Urothelium cell line (cell line): Measurements from ENCODE around the gene PRKAR1B.

Experiments
- DNase-seq: peaks from one replicate; pipeline ENCODE4 v3.0.0; 2011; ENCODE audit warnings: low spot score, mixed read lengths
- FAIRE-seq: peaks from 2 replicates; lab custom pipeline; 2011; peaks lifted over from hg19 to GRCh38; lab: Jason Lieb, UNC

The PRKAR1B gene

DNA sequence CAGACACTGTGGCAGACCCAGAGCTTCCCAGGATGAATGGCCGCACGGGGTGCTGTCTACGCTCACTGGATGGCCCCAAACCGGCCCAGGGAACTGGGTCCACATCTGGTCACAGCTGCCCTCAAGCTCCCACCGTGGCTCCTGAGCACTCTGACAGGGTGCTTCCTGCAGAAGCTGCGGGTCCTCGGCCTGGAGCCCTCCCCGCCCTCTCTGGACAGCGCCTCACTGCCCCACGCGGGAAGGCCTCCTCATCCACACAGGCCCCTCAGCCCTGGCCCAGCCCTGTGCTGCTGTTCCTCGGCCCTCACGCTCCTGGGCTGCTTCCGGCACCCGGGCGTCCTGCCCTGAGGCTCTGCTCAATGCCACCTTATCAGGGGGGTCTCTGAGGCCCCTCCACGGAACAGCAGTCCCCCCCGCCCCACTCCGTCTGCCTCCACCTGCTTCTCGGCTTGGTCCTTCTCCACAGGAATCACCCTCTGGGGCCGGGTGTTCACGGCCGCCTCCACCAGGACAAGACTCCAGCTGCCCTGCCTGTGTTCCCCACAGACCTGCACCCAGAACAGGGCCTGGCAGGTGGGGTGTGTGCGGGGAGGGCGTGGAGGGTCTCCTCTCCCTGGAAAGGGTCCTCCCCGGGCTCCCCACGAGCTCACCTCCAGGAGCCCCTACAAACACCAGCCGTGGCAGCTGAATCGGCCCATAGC, 132.0 kb downstream of the PRKAR1B start:
- DNase-seq (no peak), FAIRE-seq (no peak)

DNA sequence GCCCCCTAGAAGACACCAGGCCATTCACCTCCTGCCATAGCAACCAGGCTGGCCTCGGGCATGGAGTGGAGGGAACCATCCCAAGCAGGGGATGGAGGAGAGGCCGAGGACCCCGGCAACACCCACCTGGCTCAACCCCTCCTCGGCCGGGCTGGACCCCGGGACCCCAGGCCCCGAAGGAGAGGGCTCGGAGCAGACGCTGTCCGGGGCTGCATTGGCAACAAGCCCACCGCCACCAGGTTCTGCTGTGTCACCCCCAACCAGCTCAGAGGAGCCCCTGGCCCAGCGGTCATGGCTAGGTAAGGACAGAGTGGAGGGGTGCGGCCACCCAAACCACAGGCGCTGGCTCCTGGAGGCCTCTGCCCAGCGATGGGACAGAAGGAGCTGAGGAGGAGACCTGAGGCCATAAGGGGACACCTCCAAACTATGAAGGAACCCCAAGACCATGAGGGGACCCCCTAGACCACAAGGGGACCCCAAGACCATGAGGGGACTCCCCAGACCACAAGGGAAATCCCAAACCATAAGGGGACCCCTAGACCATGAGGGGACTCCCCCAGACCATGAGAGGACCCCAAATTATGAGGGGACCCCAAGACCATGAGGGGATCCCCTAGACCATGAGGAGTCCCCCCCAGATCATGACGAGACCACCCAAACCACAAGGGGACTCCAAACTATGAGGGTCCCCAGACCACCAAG, 132.7 kb downstream of the PRKAR1B start:
- FAIRE-seq (no peak), DNase-seq (no peak)

DNA sequence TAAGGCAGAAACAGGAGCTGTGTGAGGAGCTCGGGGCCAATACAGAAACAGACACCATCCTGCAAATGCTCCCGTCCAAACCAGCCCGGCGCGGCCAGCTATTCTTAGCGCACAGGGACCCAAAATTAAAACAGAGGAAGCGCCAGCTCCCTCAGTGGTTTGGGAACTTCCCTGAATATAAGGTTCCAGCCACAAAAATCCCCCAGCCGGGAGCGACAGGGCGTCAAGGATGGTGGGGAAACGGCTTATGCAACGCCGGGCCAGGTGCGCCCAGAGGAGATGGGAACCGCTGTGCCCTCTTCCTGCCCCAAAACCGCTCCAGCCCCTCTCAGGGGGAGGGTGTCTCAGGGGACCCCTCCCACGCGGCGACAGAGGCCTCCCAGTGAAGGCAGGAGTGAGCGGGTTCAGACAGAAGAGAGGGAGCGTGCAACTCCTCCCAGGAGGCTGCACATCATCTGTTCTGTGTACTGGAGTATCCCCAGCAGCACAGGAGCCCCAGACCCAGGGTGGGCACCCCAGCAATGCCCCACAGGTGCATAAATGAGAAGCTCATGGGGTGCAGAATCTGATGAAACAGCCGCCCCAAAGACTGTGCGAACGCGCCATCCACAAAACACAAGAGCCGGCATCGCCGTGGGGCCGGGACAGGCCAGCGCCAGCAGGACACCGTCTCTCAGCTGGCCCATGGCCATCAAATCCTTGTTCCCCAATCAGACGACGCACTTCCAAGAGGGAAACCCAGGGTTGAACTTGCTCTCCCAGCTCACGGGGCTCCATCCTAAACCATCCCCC, 133.6 kb downstream of the PRKAR1B start:
- no peak for FAIRE-seq
- DNase-seq = no peak

DNA sequence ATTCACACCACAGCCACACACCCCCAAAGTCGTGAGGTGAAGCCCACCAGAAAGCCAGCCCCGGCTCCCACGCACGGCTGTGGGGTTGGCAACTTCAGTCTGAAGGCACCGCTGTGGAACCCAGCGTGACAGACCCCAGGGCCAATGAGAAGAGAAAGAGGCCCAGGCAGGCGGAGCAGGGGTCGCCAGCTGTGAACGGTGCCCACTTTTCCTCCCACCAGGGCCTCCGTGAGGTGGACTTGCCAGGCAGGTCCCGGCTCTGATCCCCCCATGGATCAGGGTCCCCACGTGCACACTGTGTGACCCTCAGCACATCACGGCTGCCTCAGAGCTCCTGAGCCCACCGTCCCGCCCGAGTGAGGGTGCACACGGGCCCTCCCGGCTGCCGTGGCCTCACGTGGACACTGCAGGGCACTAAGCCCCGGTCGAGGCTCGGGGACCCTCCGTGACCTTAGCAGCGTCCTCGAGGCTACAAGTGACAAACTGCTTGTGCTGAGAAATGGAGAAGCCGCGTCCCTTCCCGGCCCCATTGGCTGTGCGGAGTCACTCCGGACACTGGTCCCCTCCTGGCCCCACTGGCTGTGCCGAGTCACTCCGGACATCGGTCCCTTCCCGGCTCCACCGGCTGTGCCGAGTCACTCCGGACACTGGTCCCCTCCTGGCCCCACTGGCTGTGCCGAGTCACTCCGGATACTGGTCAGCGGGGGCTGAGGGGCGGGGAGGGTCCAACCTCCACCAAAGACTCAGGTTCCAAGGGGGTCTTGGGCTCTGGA, 135.0 kb downstream of the PRKAR1B start:
- DNase-seq (no peak), FAIRE-seq (peak; percentile 5)

DNA sequence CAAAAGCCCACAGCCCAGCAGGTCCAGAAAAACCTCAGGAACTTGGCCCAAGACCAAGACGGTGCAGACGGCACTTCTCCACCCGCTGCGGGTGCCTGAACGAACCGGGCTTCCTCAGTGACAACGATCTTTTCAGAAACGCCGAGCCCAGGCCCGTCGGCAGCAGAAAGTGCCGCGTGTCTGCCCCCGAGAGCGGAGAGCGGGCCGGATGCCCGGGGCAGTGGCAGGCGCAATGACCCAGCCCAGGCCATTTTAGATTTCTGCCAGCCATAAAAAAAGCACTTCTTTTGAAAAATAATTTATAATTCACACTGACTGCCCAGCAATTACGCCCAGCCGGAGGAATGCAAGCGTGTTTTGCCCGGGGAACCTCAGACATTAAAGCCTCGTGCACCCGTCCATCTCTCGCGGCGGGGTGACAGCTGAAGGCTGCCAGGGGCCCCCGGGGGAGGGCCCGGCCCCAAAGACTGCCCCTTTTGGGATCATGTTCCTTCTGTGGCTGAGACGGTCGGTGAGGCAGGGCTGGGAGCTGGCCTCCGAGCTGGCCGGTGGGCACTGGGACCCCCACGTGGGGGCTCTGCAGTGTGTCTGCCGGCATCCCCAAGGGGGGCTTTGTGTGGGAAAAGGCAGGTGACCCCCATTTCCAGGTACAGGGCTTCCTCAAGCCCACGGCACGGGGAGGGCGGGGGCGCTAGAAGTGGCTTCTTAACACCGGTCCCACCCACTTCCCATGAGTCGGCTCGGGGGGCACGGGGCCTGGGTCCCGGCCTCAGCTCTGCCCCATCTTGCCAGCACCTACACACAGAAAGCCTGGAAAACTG, 136.1 kb downstream of the PRKAR1B start:
- DNase-seq (peak; percentile 38), FAIRE-seq (no peak)

DNA sequence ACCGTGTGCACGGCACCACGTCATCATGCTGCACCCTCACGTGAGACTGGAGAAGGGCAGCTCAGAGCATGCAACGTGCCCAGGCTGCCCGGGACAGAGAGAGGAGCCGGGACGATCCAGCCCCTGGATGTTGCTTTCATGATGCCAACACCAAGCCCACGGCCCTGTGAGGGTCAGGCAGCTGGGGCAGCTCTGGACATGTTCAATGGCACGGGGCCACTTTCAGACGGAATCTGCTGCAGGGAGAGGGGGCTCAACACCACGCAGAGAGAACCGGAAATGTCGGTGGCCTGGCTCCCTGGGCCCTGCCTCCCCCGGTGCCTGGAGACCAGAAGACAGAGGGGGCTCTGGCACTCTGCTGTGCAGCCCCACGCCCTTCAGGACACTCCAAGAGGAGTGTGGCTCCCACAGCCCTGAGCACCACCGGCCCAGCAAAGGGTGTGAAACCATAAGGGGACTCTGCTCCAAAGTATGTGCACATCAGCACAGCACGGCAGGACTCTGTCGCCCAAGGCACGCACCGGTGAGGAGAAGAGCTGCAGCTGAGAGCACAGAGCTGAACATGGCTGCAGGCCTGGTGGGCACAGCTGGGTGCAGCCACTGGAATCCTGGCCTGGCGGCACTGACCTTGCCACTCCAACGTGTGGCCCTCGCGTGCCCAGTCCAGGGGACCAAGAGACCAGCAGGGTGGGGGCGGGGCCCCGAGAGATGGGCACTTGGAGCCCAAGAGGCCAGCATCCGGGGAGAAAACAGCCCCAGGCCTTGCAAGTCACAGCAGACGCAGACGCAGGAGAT, 137.1 kb downstream of the PRKAR1B start:
- no peak for DNase-seq
- FAIRE-seq = no peak

DNA sequence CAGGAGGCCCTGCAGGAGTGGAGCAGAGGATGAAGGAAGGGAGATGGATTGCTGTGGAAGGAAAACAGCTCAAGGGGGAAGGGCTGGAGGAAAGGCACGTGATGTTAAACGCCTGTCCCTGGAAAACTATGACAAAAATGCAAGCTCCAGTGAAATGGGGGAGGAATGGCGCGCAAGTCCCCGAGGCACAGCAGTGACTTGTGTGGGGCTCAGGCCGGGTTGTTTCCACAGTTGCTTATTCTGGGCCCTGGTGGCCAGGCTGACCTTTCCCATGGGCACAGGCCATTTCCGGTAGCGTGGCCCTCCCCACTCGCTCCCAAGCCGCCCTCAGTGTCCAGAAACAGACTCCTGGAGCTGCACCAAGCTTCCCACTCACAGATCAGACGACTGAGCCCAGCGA, 139.3 kb downstream of the PRKAR1B start:
- FAIRE-seq = no peak
- no peak for DNase-seq

DNA sequence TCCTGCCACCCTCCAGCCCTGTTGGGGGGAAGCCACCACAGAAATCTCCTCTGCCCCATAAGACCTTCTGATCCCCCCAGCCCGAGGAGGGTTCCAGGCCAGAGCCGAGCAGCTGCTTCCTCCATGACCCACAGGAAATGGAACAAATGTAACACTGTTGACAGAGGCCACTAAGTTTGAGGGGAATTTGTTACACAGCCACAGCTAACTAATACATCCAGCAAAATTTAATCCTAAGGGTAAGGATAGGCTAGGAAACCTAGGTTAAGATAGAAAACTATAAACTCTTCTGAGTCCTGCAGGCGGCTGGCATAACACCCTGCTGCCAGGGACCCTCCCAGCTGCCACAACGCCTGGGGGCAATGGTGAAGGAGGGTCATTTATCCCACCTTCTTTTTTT, 140.6 kb downstream of the PRKAR1B start:
- no peak for FAIRE-seq
- no peak for DNase-seq

DNA sequence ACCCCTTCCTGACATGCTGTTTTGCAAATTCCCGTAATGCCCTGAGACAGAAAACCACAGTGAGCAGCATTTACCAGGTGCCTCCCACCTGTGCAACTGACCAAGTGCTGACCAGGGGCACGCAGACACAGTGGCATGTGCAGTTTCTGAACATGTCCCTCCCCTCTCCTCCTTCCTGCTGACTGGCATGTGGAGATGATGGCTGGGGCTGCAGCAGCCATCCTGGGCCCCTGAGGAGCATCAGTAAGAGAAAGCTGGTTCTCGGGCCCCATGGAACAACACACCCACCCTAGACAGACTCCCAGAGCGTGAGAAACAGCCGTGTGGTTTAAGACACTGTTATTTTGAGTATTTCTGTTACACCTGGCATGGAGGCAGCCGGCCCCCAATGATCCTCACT, 141.2 kb downstream of the PRKAR1B start:
- DNase-seq (no peak), FAIRE-seq (no peak)

DNA sequence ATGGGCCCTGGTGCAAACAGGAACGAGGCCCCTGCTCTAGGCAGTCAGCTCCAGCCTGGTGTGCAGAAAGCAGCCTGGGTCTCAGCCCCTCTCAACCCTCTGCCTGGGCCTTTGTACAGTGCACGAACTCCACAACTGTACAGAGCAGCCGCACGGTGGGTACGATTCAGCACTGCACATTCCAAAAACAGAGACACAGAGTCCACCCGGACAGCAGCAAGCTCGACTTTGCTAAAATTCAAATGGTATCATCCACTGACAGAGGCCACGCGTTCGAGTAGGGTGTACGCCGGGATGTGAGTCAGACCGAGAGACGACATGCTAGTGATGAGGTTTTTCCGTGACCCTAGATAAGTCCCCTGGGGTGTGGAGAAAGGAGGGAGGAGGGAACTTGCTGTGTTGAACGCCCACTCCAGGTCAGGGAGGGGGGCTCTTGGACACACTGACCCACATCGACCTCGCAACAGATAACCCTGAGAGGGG, 141.8 kb downstream of the PRKAR1B start:
- DNase-seq (no peak), FAIRE-seq (no peak)

DNA sequence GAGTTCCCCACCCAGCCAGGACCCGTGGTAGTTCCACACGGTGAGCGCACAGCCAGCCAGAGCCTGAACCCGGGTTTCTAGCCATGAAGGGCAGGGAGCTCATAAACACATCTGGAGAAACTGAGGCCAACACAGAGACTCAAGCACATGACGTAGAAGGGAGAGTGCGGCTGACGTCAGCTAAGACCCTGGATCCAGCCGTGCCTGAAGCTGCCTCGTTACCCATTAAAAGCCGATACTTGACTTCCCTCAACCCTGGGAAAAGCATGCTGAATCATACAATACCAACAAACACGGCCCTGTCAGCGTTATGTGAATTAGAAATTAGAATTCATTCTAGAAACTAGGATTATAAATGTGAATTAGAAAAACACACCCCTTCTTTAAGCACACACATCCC, 142.3 kb downstream of the PRKAR1B start:
- FAIRE-seq (no peak), DNase-seq (no peak)

DNA sequence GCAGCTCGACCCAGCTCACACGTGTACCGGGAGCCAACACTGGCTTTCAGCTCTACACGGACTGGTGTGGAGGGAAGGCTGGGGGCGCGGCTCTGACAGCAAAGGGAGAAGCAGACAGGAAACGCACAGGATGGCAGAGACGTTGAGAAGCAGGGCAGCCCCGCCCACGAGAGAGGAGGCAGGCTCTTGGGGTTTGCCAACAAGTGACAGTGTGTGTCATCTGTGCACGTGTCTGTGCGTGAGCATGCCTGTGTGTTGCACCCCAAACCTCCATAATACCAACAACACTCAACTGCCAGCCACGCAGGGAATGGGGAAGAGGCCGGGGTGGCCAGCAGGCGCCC, 143.0 kb downstream of the PRKAR1B start:
- no peak for DNase-seq
- FAIRE-seq = no peak

DNA sequence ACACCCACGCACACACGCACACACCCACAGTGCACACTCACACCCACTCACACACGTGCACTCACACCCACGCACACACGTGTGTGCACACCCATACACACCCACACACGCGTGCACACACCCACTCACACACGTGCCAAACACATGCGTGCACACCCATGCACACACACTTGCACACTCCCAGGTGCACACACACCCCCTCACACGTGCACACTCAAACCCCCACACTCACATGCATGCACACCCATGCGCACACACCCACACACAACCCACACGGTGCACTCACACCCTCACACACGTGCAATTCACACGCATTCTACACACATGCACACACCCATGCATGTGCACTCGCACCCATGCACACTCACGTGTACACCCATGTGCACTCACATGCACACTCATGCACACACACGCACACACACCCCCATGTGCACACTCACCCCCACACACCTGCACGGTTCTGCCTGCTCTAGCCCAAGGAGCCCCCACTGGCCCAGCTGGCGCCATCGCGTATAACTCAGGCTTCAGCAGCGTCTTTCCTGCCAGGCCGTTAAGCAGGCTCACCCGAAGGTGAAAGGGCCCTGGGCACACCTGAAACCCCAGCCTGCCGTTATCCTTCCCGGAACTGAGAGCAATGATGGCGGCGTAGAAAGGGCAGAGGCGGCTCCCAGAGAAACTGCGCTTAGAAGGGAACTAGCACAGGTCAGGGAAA, 143.5 kb downstream of the PRKAR1B start:
- FAIRE-seq (peak; percentile 98), DNase-seq (no peak)

DNA sequence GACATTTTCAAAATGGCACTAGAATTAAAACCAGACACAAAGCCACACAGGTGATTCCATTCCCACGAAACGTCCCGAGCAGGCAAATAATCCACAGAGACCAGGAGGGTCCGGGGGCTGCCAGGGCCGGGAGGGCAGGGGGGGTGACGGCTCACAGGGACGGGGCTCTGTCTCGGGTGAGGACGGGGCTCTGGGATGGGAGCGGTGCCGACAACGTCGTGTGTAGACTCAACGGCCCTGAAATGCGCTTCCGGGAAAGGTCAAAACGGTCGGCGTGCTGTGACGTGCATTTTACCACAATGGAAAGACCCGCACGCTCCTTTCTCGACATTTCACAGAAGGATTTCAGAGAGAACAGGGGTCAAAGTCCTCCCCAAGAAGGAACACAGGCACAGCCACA, 144.2 kb downstream of the PRKAR1B start:
- no peak for DNase-seq
- no peak for FAIRE-seq

DNA sequence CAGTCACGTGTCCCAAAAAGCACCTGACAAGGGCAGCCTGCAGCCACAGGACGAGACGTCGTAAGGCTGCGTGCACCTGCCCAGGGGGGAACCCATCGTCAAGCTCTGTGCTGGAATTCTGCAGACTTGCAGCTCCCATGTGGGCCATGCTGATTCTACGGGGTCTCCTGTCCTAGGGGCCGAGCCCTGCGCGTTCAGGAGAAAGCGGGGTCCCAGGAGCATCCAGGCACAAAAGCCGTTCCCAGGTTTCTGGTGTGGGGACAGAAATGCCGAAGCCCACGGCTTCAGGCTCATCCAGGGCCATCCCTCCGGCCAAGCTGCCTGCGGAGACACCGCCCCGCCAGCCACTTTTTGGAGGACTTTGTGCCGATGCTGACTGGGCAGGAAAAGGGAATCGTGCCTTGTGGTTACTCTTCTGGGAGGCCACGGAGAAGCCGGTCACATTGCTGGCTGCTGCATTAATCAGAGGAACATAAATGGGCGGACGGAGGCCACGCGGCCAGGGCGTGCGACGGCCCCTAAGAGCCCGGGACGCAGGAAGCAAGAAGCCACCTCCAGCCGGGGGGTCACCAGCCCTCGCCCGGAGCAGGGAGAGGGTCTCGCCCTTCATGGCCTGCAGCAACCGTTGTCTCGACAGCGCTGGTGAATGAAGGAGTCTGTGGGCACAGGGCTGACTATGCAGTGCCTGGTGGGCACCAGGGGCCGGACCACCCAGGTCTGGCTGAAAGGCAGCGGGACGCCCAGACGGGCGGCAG, 144.8 kb downstream of the PRKAR1B start:
- no peak for DNase-seq
- FAIRE-seq = no peak

DNA sequence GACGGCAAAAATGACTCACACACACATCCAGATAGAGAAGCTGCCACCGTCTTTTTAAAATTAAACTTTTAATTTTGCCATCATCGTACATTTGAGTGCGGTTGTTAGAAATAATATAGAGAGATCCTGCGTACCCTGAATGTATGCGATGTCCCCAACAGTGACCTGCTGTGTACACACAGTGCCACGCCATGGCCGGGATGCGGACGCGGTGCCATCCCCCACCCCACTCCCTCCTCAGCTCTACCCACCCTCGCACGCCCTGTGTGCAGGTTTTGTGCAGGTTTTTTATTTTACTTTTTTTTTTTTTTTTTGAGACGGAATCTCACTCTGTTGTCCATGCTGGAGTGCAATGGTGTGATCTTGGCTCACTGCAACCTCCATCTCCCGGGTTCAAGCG, 148.7 kb downstream of the PRKAR1B start:
- no peak for FAIRE-seq
- DNase-seq = no peak

DNA sequence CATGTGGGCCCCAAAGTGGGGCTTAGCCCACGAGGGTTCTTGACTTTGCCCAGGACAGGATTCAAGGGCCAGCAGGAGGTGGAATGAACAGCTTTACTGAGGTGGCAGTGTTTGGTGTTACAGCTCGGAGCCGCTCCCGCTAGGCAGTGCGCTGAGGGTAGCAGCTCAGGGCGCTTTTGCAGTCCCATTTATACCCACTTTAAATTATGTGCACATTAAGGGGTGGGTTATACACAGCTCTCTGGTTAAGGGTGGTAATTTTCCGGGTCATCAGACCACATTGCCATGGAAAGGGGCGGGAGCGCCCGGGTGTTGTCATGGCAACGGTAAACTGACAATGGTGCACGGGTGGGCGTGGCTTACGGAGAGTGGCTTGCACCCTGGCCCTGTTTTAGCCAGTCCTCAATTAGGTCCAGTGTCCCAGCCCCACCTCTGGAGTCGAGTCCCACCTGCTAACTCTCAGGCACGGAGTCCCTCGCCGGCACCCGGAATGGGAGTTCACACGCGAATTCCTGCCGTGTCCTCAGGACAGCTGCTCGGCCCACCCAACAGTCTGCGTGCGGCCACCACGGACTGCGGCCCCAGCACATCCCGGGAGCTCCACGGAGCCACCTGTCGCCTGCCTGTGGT, 149.2 kb downstream of the PRKAR1B start:
- DNase-seq (no peak), FAIRE-seq (peak; percentile 80)

DNA sequence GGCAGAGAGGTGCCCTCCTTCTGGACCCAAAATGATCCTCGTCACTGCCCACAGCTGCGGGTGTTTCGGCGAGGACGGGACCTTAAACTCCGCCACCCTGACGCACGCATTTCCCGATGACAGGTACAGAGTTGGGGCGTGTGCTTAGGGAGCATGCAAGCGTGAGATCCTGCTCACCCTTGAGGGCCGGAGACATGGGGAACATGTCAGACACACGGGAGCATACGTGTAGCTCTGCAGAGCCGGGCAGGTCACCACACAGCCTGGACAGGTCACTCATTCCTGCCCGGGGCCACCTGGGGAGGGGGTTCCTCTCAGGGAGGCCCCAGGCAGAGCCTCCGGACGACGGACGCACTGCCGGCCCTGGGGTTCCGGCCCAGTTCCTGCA, 149.8 kb downstream of the PRKAR1B start:
- FAIRE-seq = peak; percentile 52
- DNase-seq = no peak
